GM21390 (cell line): ENCODE data around the gene ST6GAL2.

ENCODE experiments used
- ATAC-seq: cut with Tn5 transposase; IDR thresholded peaks from one replicate; pipeline ENCODE4 v1.9.1; 2021; ENCODE audit not compliant: unreplicated experiment

Gene ST6GAL2, protein sequence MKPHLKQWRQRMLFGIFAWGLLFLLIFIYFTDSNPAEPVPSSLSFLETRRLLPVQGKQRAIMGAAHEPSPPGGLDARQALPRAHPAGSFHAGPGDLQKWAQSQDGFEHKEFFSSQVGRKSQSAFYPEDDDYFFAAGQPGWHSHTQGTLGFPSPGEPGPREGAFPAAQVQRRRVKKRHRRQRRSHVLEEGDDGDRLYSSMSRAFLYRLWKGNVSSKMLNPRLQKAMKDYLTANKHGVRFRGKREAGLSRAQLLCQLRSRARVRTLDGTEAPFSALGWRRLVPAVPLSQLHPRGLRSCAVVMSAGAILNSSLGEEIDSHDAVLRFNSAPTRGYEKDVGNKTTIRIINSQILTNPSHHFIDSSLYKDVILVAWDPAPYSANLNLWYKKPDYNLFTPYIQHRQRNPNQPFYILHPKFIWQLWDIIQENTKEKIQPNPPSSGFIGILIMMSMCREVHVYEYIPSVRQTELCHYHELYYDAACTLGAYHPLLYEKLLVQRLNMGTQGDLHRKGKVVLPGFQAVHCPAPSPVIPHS

DNA sequence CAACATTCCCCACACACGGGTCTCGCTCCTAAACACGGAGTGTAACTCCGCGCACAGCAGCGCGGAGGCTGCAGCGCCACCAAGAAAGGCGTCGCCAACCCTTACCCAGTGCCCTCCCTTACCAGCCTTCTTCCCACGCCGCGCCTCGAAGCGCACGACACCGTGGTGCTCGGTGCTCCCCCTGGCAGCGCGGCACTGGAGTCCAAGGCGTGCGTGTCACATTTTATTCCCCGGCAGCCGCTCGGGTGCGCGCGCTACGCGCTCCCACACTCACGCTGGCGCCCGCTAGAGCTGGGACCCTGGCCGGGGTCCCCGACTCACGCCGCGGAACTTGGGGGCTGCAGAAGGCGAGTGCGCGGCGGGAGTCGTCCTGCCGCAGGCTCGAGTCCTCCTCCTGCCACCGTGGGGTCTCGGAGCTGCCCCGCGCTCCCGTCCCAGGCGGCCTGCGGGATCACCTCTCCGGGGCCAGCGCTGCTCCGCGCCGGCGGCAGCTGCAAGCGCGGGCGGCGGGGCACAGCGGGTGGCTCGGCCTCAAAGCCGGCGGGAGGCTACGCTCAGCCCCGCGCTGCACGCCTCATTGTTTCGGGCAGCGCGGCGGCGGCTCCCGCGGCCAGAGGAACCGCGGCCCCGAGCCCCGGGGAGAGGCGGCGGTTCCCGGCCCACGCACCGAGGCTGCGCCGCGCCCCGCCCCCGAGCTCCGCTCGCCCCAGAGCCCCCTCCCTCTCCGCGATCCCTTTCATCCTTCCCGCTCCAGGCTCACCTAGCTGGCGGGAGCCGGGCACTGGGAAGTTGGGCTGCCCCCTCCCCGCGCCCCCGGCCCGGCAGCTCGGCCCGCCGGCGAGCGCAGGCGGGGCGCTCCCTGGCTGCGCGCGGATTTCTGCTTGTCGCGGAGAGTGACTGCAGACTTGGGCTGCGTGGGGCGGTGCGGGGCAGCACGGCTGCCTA lies at the start of gene ST6GAL2:
Gene ST6GAL2, minus strand, starts transcription at position 197 of the 945 bp plus-strand sequence. CDS start 42,190 bp downstream, outside the sequence.
- ATAC-seq, result no peak

GRCh38 chr2:106932644-106933043 lies 46.7 kb upstream of the ST6GAL2 start:
- ATAC-seq, result no peak

- no peak for ATAC-seq
These were observed 45.9 kb upstream of the ST6GAL2 start for GRCh38 chr2:106931717-106932335.

- ATAC-seq, result no peak
These were observed 35.5 kb upstream of the ST6GAL2 start for GRCh38 chr2:106921451-106921850.

GRCh38 chr2:106919012-106919411 lies 33.0 kb upstream of the ST6GAL2 start:
- ATAC-seq, result no peak

DNA sequence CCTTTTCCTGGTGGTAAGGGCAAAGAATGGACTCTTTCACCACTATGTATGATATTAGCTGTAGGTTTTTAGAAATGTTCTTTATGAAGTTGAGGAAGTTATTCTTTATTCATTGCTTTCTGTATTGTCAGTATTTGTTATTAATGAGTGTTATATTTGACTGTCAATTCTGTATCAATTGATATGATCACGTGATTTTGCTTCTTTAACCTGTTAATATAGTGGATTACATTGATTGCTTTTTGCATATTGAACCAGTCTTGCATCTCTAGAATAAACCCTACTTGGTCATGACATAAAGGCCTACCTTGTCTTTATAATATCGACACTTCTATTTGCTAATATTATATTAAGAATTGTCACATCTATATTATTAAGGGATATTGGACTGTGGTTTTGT lies 18.3 kb upstream of the ST6GAL2 start:
- no peak for ATAC-seq

- no peak for ATAC-seq
These were observed 14.0 kb upstream of the ST6GAL2 start for GRCh38 chr2:106899786-106900530.

- no peak for ATAC-seq
These were observed 8.6 kb upstream of the ST6GAL2 start for GRCh38 chr2:106894545-106894944.

DNA sequence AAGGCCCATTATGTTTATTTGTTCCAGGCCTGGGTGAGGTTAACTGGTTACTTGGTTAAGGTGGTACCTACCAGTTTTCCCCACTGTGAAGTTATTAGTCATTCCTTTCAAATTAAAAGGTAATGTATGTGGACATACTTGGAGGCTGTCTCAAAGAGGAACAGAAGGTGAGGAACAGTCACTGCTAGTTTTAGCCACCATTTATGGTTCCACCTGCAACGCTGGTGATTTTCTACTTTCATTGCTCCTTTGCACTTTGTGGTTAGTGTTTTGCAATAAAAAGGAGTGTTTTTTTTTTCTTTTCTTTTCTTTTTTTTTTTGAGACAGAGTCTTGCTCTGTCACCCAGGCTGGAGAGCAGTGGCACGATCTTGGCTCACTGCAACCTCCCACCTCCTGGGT lies 6.1 kb upstream of the ST6GAL2 start:
- no peak for ATAC-seq

GRCh38 chr2:106890606-106891005 lies 4.6 kb upstream of the ST6GAL2 start:
- no peak for ATAC-seq

DNA sequence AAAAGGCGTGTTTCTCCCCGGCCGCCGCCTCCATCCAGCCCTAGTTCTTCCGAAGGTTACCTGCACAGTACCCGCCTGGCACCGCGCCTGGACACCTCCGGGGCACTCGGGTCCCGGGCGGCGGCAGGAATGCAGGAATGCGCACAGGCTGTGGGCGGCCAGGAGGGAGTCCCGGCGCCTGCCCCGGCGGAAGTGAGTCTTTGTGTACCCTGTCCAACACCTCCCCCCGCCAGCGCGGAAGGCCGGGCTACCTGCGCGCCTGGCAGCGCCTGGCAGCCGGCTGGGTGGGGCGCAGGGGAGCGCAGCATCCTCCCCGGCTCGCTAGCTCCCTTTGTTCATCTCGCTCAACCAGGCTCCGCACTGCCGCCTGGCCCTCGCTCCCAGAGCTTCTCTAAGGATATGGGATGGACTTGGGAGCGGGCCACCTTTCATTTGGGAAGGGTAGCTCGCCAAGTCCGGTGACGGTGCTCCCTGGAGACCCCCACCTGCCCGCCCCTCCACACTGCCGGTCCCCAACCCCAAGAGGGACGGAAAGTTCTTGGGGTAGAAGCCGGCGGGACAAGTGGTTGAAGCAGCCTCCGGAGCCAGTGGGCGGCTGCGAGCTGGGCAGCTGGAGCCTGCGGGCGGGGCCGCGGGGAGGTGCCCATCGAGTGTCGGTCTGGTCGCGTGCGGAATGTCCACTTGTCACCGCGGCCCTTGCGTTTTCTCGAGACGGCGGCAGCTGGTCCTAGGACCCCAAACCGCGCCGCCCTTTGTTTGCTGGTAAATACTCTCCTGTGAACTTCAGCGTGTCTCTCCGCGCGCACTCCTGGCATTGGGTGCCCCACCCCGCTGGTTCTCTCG lies 1.2 kb upstream of the ST6GAL2 start:
- ATAC-seq, result no peak

GRCh38 chr2:106885329-106885728 lies 638 bp downstream of the ST6GAL2 start:
- ATAC-seq, result no peak

- ATAC-seq, result no peak
These were observed 3.3 kb downstream of the ST6GAL2 start for GRCh38 chr2:106882673-106883072.

GRCh38 chr2:106878206-106878605 lies 7.8 kb downstream of the ST6GAL2 start:
- no peak for ATAC-seq

DNA sequence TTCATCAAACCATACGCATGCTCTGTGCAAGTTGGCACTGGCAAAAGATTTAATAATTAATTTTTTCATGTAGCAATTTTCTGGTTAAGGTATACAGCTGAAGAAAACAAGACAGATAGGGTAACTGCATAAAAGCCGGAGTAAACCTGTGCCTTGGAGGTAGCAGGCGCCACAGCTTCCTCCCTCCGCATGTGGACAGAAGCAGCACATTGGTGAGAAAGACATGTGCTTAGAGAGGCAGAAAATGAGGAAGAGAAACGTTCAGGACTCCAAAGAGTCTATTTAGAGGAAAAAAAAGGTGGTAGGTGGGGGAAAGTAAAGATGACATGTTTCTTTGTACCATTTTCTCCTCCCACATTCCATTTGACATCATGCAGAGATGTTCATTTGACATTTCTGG lies 9.3 kb downstream of the ST6GAL2 start:
- ATAC-seq, result no peak

- no peak for ATAC-seq
These were observed 16.3 kb downstream of the ST6GAL2 start for GRCh38 chr2:106869512-106870275.

GRCh38 chr2:106868275-106868674 lies 17.7 kb downstream of the ST6GAL2 start:
- no peak for ATAC-seq

- ATAC-seq, result no peak
These were observed 18.6 kb downstream of the ST6GAL2 start for GRCh38 chr2:106867196-106867953.
